ENCODE data around the gene ABCA2.
"Not testable (repeated sequence)": the region's sequence is repeated elsewhere in the genome, so short reads cannot be mapped to it uniquely, and the experiment has no call there.

ABCA2 gene

DNA sequence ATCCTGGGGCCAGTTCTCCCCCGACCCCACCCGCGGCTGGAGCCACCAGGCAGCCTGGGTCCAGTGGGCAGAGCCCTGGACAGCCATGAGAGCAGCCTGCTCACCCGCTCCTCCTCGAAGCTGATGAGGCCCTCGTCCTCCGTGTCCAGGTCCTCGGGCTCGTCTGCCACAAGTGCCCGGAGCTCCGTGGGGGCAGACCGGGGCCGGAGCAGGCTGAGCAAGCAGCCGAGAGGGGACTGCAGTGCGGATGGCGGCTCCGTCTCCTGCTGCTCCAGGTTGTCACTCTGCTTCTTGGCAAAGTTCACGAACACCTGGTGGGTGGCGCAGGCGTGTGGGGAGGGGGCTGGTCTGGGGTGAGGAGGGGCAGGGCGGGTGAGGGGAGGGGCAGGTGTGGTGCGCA lies 19.7 kb downstream of the ABCA2 start:
- H3K4me1 ChIP-seq (ENCODE audit: control insufficient read depth in 2 of 2, insufficient read depth in 2 of 2, low read length in 2 of 2), result no peaks in the 10 kb centered on the region
- H3K4me3 ChIP-seq (ENCODE audit: low read length in 2 of 2), result no peak overlapping the region
- H3K9me3 ChIP-seq (ENCODE audit: control insufficient read depth in 2 of 2, low read length in 2 of 2), result no peaks in the 10 kb centered on the region
- no peak overlapping the region for H3K9ac ChIP-seq (ENCODE audit: low read depth in 1 of 2, low read length in 2 of 2)
- no peak overlapping the region for H3K27ac ChIP-seq (ENCODE audit: low read depth in 2 of 2, low read length in 2 of 2)
- H3K36me3 ChIP-seq (ENCODE audit: control insufficient read depth in 2 of 2, insufficient read depth in 2 of 2, low read length in 2 of 2), result peaks cover 3 to 6% of the 10 kb centered on the region in 2 donors
- no peaks in the 10 kb centered on the region for H3K27me3 ChIP-seq (ENCODE audit: control insufficient read depth in 2 of 2, insufficient read depth in 2 of 2, low read length in 2 of 2)

DNA sequence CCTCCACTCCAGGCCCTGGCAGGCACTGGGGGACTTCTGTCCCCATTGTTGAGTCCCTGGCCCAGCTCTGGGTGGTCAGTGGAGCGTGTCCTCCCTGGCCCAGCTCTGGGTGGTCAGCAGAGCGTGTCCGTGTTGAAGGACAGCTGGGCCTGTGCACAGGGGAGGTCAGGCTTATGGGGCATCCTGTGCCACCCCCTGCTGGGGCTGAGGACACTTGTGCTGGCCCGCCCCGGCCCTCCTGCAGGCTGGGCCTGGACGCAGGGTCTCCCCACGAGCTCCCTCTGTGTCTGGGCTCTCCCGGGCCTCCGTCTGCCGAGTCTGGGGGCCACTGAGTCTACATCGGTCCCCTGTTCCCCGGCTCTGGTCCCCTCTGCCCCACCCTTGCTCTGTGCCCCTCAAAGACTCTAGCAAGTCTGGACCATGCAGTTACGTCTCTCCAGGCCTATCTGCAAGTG lies 20.2 kb downstream of the ABCA2 start:
- Histone ChIP-seq H3K4me3 (ENCODE audit: low read length in 2 of 2) (no peak overlapping the region), H3K27ac (ENCODE audit: low read depth in 2 of 2, low read length in 2 of 2) (no peak overlapping the region), H3K27me3 (ENCODE audit: control insufficient read depth in 2 of 2, insufficient read depth in 2 of 2, low read length in 2 of 2) (no peaks in the 10 kb centered on the region), H3K9me3 (ENCODE audit: control insufficient read depth in 2 of 2, low read length in 2 of 2) (no peaks in the 10 kb centered on the region), H3K36me3 (ENCODE audit: control insufficient read depth in 2 of 2, insufficient read depth in 2 of 2, low read length in 2 of 2) (peaks cover 3 to 6% of the 10 kb centered on the region in 2 donors), H3K9ac (ENCODE audit: low read depth in 1 of 2, low read length in 2 of 2) (no peak overlapping the region), H3K4me1 (ENCODE audit: control insufficient read depth in 2 of 2, insufficient read depth in 2 of 2, low read length in 2 of 2) (no peaks in the 10 kb centered on the region)

DNA sequence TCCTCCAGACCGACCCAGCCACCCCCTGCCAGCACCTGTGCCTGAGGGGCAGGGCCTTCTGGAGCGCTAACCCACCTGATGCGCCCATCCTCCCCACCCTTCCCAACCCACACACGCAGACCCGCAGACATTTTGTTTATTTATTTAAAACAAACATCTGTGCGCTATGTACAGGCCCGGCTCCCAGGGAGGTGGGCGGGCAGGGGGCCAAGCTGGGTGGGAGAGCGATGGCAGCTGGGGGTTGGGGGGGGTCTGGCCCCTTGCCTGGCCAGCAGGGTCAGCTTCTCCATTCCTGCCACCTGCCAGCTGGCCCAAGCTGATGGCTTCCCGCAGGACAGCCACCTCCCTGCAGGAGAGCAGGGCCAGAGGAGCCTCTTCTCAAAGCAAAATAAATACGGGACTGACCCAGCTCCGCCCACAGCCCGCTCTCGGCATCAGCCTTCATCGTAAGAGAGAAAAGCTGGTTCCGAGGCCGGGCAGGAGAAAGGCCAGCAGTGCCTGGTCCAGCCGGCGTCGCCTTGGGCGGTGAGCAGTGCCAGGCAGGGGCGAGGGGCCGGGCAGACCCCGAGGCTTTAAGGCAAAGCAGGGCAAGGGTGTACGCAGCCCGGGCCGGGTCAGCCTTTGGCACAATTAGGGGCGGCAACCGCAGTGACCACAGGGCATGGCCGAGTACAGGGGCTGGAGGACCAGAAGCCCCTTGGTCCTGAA lies 20.8 kb downstream of the ABCA2 start:
- Histone ChIP-seq H3K27ac (ENCODE audit: low read depth in 2 of 2, low read length in 2 of 2) (no peak overlapping the region), H3K9ac (ENCODE audit: low read depth in 1 of 2, low read length in 2 of 2) (no peak overlapping the region), H3K4me3 (ENCODE audit: low read length in 2 of 2) (no peak overlapping the region), H3K27me3 (ENCODE audit: control insufficient read depth in 2 of 2, insufficient read depth in 2 of 2, low read length in 2 of 2) (no peaks in the 10 kb centered on the region), H3K4me1 (ENCODE audit: control insufficient read depth in 2 of 2, insufficient read depth in 2 of 2, low read length in 2 of 2) (no peaks in the 10 kb centered on the region), H3K36me3 (ENCODE audit: control insufficient read depth in 2 of 2, insufficient read depth in 2 of 2, low read length in 2 of 2) (peaks cover under 1 to 4% of the 10 kb centered on the region in 2 donors), H3K9me3 (ENCODE audit: control insufficient read depth in 2 of 2, low read length in 2 of 2) (no peaks in the 10 kb centered on the region)

DNA sequence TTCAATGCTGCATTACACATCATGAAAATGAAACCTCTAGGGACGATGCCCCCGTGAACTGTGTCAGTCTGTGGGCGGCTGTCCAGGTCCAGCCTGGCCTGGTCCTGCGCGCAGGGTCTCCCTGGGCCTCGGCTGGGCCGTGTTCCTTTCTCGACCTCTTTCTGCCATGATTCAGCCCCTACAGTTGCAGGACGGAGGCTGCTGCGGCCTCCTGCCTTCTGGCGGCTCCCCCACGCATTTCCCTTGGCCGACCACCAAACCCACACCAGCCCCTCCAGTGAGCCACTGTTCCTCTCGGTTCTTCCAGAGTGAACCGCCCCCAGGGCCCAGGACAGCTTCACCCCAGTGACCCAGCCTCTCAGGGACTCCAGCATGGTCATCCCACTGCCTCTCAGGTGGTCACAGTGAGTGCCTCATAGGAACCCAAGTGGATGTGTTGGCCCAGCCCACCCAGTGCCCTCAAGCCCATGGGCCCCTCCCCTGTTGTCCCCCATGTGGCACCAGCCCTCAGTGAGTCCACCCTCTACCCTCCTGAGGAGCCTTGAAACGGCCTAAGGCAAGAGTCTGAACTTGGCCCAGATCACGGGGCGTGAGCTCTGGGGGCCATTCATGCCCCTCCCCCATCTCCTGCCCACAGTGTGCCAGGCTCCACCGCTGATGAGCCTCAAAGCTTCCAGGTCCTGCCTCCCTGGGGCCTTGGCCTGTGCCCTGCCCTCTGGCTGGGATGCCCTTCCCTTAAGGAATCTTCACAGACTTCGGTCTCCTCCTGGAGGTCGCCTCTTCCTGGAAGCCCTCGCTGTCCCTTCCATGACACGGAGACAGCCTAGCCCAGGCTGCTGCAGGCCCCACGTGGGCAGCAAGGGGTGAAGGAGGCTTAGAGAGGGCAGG lies 21.7 kb downstream of the ABCA2 start:
- Histone ChIP-seq H3K36me3 (ENCODE audit: control insufficient read depth in 2 of 2, insufficient read depth in 2 of 2, low read length in 2 of 2) (peaks cover 0 to 4% of the 10 kb centered on the region in 2 donors), H3K9ac (ENCODE audit: low read depth in 1 of 2, low read length in 2 of 2) (no peak overlapping the region), H3K27me3 (ENCODE audit: control insufficient read depth in 2 of 2, insufficient read depth in 2 of 2, low read length in 2 of 2) (peaks cover 0 to 3% of the 10 kb centered on the region in 2 donors), H3K4me3 (ENCODE audit: low read length in 2 of 2) (no peak overlapping the region), H3K4me1 (ENCODE audit: control insufficient read depth in 2 of 2, insufficient read depth in 2 of 2, low read length in 2 of 2) (no peaks in the 10 kb centered on the region), H3K9me3 (ENCODE audit: control insufficient read depth in 2 of 2, low read length in 2 of 2) (no peaks in the 10 kb centered on the region), H3K27ac (ENCODE audit: low read depth in 2 of 2, low read length in 2 of 2) (no peak overlapping the region)

DNA sequence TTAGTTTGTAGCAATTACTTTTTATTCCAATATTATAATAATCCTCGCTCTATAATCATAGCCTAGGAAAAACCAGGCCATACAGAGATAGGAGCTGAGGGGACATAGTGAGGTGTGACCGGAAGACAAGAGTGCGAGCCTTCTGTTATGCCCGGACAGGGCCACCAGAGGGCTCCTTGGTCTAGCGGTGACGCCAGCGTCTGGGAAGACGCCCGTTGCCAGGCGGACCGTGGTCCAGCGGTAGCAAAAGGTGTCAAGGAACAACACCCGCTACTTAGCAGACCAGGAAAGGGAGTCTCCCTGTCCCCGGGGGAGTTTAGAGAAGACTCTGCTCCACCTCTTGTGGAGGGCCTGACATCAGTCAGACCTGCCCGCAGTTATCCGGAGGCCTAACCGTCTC lies 23.8 kb downstream of the ABCA2 start:
- not testable (repeated sequence) for H3K27me3 ChIP-seq (ENCODE audit: control insufficient read depth in 2 of 2, insufficient read depth in 2 of 2, low read length in 2 of 2); H3K9ac ChIP-seq (ENCODE audit: low read depth in 1 of 2, low read length in 2 of 2); H3K27ac ChIP-seq (ENCODE audit: low read depth in 2 of 2, low read length in 2 of 2); H3K9me3 ChIP-seq (ENCODE audit: control insufficient read depth in 2 of 2, low read length in 2 of 2); H3K36me3 ChIP-seq (ENCODE audit: control insufficient read depth in 2 of 2, insufficient read depth in 2 of 2, low read length in 2 of 2); H3K4me1 ChIP-seq (ENCODE audit: control insufficient read depth in 2 of 2, insufficient read depth in 2 of 2, low read length in 2 of 2); H3K4me3 ChIP-seq (ENCODE audit: low read length in 2 of 2)

DNA sequence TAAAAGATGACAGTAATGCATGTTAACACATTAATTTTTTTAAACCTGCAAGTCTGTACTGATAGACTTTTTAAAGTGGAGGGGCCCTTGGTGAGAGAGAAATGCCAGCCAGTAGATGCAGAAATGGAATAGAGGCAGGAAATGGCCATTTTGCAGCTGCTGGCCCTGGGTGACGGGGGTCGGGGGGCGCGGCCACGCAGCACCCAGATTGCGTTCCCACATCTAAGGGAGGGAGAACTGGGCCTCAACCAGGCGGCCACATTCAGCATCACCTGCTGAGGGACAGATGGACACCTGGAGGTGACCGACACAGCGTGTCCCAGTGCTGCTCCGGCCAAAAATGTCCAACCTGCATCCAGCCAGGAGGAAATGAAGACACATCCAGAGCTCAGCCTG lies 25.4 kb downstream of the ABCA2 start:
- no peaks in the 10 kb centered on the region for H3K36me3 ChIP-seq (ENCODE audit: control insufficient read depth in 2 of 2, insufficient read depth in 2 of 2, low read length in 2 of 2)
- peaks cover 2 to 6% of the 10 kb centered on the region in 2 donors for H3K4me1 ChIP-seq (ENCODE audit: control insufficient read depth in 2 of 2, insufficient read depth in 2 of 2, low read length in 2 of 2)
- no peak overlapping the region for H3K27ac ChIP-seq (ENCODE audit: low read depth in 2 of 2, low read length in 2 of 2)
- no peaks in the 10 kb centered on the region for H3K9me3 ChIP-seq (ENCODE audit: control insufficient read depth in 2 of 2, low read length in 2 of 2)
- peaks cover 0 to 3% of the 10 kb centered on the region in 2 donors for H3K27me3 ChIP-seq (ENCODE audit: control insufficient read depth in 2 of 2, insufficient read depth in 2 of 2, low read length in 2 of 2)
- H3K4me3 ChIP-seq (ENCODE audit: low read length in 2 of 2), result no peak overlapping the region
- H3K9ac ChIP-seq (ENCODE audit: low read depth in 1 of 2, low read length in 2 of 2), result no peak overlapping the region

DNA sequence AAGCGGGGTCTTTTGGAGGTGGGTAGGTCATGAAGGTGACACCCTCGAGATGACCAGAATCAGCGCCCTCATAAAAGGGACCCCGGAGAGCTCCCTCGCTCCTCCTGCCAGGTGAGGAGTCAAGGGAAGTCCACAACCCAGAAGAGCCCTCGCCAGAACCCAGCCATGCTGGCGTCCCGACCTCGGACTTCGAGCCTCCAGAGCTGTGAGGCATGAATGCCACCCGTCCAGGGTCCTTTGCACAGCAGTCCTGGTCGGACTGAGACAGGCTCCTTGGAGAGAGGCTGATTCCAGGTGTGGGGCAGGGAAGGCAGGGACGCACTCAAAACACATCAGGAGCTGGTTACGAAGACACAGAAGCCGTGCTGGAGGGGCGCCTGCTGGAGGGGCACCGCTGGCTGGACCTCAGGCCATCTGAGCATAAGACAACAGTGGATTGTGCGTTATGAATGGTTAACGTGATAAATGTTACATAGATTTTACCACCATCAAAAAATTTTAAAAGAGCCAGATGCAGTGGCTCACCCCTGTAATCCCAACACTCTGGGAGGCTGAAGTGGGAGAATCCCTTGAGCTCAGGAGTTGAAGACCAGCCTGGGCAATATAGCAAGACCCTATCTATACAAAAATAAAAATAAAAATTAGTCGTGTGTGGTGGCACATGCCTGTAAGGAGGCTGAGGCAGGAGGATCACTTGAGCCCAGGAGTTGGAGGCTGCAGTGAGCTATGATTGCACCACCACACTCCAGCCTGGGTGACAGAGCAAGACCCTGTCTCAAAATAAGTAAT lies 26.0 kb downstream of the ABCA2 start:
- H3K27me3 ChIP-seq (ENCODE audit: control insufficient read depth in 2 of 2, insufficient read depth in 2 of 2, low read length in 2 of 2), result peaks cover 0 to 3% of the 10 kb centered on the region in 2 donors
- no peaks in the 10 kb centered on the region for H3K9me3 ChIP-seq (ENCODE audit: control insufficient read depth in 2 of 2, low read length in 2 of 2)
- H3K36me3 ChIP-seq (ENCODE audit: control insufficient read depth in 2 of 2, insufficient read depth in 2 of 2, low read length in 2 of 2), result no peaks in the 10 kb centered on the region
- H3K27ac ChIP-seq (ENCODE audit: low read depth in 2 of 2, low read length in 2 of 2), result no peak overlapping the region
- no peak overlapping the region for H3K4me3 ChIP-seq (ENCODE audit: low read length in 2 of 2)
- H3K4me1 ChIP-seq (ENCODE audit: control insufficient read depth in 2 of 2, insufficient read depth in 2 of 2, low read length in 2 of 2), result peaks cover 8 to 11% of the 10 kb centered on the region in 2 donors
- H3K9ac ChIP-seq (ENCODE audit: low read depth in 1 of 2, low read length in 2 of 2), result no peak overlapping the region

DNA sequence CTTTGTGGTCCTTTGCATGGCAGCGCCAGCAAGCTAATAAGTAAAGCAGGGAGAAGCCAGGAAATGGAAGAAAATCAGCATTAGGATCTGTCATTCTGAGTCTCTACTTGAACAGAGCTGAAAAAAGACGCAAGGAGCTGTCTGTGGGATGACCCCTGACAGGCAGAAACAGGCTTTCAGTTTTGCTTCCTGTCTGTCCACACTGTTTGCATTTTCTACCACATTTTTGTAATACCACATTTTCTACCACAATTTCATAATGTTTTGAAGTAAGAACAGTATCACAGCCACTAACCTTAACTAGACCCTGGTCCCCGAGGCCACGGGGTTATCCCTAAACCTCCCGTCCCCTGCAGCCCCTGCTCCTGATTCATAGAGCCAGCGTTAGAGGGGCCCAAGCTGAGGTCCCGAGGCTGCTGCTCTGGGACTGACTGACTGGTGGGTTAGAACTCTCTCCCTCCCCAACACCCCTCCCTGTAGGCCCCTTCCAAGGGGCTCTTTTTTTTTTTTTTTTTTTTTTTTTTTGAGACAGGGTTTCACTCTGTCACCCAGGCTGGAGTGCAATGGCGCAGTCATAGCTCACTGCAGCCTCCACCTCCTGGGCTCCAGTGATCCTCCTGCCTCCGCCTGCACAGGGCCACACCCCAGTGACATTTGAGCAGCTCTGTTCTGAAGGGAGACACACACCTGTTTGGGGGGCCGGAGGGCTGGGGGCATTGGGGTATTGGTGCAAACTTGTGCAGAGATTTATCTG lies 27.7 kb downstream of the ABCA2 start:
- Histone ChIP-seq H3K36me3 (ENCODE audit: control insufficient read depth in 2 of 2, insufficient read depth in 2 of 2, low read length in 2 of 2) (no peaks in the 10 kb centered on the region), H3K27ac (ENCODE audit: low read depth in 2 of 2, low read length in 2 of 2) (peak overlapping the region in 1 of 2 donors; percentile 65), H3K27me3 (ENCODE audit: control insufficient read depth in 2 of 2, insufficient read depth in 2 of 2, low read length in 2 of 2) (peaks cover 0 to 3% of the 10 kb centered on the region in 2 donors), H3K4me3 (ENCODE audit: low read length in 2 of 2) (peak overlapping the region in 1 of 2 donors; percentile 31), H3K4me1 (ENCODE audit: control insufficient read depth in 2 of 2, insufficient read depth in 2 of 2, low read length in 2 of 2) (peaks cover 20 to 24% of the 10 kb centered on the region in 2 donors), H3K9me3 (ENCODE audit: control insufficient read depth in 2 of 2, low read length in 2 of 2) (no peaks in the 10 kb centered on the region), H3K9ac (ENCODE audit: low read depth in 1 of 2, low read length in 2 of 2) (no peak overlapping the region)

DNA sequence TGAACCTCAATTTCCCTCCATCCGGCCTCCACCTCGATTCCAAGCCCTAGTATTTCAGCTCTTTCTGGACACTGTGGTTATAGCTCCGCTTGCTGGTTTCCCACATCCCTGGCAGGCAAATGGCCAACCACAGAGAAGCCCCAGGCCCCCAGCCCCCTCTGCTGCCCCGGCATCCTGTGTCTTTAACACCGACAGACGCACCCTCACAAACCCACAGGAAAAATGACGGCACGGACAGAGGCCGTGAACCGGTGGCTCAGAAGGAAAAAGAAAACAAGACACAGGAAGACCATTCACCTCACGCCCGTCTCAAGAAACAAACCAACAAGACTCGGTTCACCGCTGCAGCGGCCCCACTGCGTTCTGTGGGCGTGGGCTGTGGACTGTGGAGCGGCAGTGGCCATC lies 30.2 kb downstream of the ABCA2 start:
- H3K27ac ChIP-seq (ENCODE audit: low read depth in 2 of 2, low read length in 2 of 2), result peak overlapping the region in 1 of 2 donors; percentile 23
- no peaks in the 10 kb centered on the region for H3K9me3 ChIP-seq (ENCODE audit: control insufficient read depth in 2 of 2, low read length in 2 of 2)
- no peak overlapping the region for H3K9ac ChIP-seq (ENCODE audit: low read depth in 1 of 2, low read length in 2 of 2)
- H3K27me3 ChIP-seq (ENCODE audit: control insufficient read depth in 2 of 2, insufficient read depth in 2 of 2, low read length in 2 of 2), result peaks cover 0 to 3% of the 10 kb centered on the region in 2 donors
- H3K36me3 ChIP-seq (ENCODE audit: control insufficient read depth in 2 of 2, insufficient read depth in 2 of 2, low read length in 2 of 2), result no peaks in the 10 kb centered on the region
- H3K4me3 ChIP-seq (ENCODE audit: low read length in 2 of 2), result no peak overlapping the region
- H3K4me1 ChIP-seq (ENCODE audit: control insufficient read depth in 2 of 2, insufficient read depth in 2 of 2, low read length in 2 of 2), result peaks cover 27 to 28% of the 10 kb centered on the region in 2 donors

All from mucosa of rectum (tissue), 2 donors.